Neural cell (in vitro differentiated cells): ENCODE results near the gene ZDHHC16.

Experiments
- CTCF ChIP-seq: fragments of 450-650 bp; IDR thresholded peaks from 2 replicates; pipeline ENCODE4 v1.5.1; 2014; ENCODE audit warnings: antibody characterized with exemption, mild to moderate bottlenecking, moderate library complexity; ENCODE audit not compliant: poor library complexity, severe bottlenecking
- EZH2 ChIP-seq: fragments of 200-600, 300-800 bp; shearing (Covaris generic), sonication (generic); IDR thresholded peaks from 2 replicates; pipeline ENCODE4 v1.6.1; 2014; ENCODE audit warnings: antibody characterized with exemption, low read length, borderline replicate concordance, mild to moderate bottlenecking; ENCODE audit not compliant: insufficient read depth, poor library complexity, severe bottlenecking
- TF ChIP-seq, protein P1 (sequence below): IDR thresholded peaks from 2 replicates; pipeline ENCODE4 v1.6.1; 2012; ENCODE audit warnings: borderline replicate concordance

DNA sequence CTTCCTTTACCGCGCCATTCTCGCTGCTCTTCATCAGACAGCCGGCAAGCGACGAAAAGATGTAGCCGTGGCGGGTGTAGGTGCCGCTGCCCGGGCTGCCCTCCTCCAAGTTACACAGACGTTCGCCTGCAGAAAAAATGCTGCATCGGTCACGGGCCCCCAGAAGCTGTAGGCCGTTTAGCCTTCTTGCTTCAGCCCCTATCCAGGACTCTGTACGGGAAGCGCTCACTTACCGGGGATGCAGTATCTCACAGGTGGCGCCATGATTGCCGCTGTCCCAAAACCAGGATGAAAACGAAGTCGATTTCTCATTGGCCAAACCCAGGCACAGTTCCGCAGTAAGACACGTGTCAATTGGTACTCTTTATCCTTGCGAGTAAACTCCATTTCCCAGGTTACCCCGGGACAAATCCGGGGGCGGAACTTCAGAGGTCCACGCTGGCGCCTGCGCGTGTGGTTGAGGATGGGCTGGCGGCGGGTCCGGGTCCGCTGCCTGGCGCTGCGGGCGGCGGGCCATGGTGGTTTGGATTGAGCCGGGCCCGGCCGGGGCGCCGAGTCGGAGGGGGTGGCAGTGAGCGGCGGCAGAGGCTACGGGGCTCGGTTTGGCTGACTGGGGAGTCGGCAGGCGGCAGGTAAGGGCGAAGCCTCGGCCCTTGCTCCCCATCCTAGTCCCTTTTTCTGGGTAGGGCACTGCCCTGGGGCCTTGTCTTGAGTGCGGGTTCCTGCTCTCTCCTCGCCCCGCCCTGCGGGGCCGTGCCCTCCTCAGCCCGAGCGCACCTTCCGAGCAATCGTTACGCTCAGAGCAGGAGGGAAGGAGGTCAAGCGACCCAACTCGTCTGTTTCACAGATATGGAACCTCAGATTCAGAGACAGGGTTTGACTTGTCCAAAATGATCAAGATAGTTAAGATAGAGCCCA, at the start of gene ZDHHC16, which contains the start of gene EXOSC1:
- peak; percentile 50 for TF ChIP-seq CTCF
- no peak for TF ChIP-seq EZH2
- TF ChIP-seq, protein P1, sequence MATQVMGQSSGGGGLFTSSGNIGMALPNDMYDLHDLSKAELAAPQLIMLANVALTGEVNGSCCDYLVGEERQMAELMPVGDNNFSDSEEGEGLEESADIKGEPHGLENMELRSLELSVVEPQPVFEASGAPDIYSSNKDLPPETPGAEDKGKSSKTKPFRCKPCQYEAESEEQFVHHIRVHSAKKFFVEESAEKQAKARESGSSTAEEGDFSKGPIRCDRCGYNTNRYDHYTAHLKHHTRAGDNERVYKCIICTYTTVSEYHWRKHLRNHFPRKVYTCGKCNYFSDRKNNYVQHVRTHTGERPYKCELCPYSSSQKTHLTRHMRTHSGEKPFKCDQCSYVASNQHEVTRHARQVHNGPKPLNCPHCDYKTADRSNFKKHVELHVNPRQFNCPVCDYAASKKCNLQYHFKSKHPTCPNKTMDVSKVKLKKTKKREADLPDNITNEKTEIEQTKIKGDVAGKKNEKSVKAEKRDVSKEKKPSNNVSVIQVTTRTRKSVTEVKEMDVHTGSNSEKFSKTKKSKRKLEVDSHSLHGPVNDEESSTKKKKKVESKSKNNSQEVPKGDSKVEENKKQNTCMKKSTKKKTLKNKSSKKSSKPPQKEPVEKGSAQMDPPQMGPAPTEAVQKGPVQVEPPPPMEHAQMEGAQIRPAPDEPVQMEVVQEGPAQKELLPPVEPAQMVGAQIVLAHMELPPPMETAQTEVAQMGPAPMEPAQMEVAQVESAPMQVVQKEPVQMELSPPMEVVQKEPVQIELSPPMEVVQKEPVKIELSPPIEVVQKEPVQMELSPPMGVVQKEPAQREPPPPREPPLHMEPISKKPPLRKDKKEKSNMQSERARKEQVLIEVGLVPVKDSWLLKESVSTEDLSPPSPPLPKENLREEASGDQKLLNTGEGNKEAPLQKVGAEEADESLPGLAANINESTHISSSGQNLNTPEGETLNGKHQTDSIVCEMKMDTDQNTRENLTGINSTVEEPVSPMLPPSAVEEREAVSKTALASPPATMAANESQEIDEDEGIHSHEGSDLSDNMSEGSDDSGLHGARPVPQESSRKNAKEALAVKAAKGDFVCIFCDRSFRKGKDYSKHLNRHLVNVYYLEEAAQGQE = peak; percentile 72
